Gastrocnemius medialis (tissue), 4 donors: ENCODE measurements around the gene EIPR1.

Experiments
- CTCF ChIP-seq, 5 experiments: fragments of 450-650 bp in 3 of 5; fragments of 200-600 bp in 2 of 5; sonication (generic) in 2 of 5; IDR thresholded peaks in 4 of 5; conservative IDR thresholded peaks in 1 of 5; 1 replicate in 4 of 5; 2 replicates in 1 of 5; pipeline ENCODE4 v1.5.1; 2016 to 2019; ENCODE audit warnings: antibody characterized with exemption in 5 of 5, mild to moderate bottlenecking in 3 of 5, moderate library complexity in 3 of 5
- POLR2A ChIP-seq, 2 donors: fragments of 450-650 bp; IDR thresholded peaks; one replicate each; pipeline ENCODE4 v1.6.1; 2017; ENCODE audit warnings: antibody characterized with exemption in 2 of 2, mild to moderate bottlenecking in 2 of 2, moderate library complexity in 2 of 2

- TF ChIP-seq CTCF (IDR thresholded peaks at IDR 0.05 in 4 of 5, conservative IDR thresholded peaks at IDR 0.05 in 1 of 5), result no peak
- TF ChIP-seq POLR2A (IDR thresholded peaks at IDR 0.05), result no peak
Measured at GRCh38 chr2:3154700-3155099, 222.9 kb downstream of the EIPR1 start.
